HG03095 (cell line): ENCODE data around the gene C5orf63.
"Not testable (repeated sequence)": the region's sequence is repeated elsewhere in the genome, so short reads cannot be mapped to it uniquely, and the experiment has no call there.

ENCODE experiments used
- ATAC-seq: cut with Tn5 transposase; IDR thresholded peaks from one replicate; pipeline ENCODE4 v1.9.1; 2021; ENCODE audit warnings: moderate library complexity; ENCODE audit not compliant: unreplicated experiment

Gene C5orf63

DNA sequence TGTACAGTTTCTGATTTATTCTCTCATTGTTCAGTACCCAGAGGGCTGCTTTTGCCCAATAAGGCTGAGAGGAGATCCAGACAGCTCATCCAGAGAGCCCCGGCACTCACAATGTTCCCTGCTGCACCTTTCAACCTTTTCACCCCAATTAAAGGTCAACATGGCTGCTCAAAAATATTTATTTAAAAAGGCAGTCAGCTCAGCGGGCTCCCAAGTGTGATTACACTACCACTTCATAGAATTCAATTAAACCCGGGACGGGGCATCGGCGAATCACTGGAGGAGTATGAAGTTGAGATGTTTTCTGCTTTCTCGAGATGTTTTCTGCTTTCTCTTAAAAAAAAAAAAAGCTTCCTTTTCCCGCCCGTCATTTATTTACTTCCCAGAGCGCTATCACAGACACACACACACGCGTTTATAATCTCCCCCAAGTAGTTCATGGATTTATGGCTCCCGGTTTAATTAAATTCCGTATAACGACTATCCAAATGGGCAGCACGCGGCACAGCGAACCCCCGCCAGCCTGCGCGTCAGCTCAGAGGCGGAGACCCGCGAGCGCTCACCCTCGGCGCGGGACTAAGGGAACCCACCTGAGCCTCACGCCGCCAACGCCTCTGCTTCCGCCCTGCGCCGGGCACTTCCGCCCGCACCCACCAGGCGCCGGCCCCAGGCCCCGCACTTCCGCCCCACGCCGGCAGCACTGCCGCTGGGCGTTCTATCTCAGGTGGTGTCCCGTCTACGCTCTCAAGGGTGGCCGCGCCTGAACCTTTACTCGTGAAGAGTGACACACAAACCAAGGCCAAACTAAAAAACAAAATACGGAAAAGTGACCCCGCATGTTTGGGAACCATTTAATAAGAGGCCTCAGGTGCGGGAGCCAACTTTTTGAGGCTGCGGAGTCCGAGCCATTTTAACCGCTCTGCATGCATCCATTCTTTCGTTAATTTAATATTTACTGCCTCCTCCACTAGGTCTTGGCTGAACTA is at the start of gene C5orf63:
Gene C5orf63 (minus strand): TSS at position 642 of the 986 bp plus-strand sequence. CDS start 14,507 bp downstream, outside the sequence.
- ATAC-seq, result peak; percentile 98

DNA sequence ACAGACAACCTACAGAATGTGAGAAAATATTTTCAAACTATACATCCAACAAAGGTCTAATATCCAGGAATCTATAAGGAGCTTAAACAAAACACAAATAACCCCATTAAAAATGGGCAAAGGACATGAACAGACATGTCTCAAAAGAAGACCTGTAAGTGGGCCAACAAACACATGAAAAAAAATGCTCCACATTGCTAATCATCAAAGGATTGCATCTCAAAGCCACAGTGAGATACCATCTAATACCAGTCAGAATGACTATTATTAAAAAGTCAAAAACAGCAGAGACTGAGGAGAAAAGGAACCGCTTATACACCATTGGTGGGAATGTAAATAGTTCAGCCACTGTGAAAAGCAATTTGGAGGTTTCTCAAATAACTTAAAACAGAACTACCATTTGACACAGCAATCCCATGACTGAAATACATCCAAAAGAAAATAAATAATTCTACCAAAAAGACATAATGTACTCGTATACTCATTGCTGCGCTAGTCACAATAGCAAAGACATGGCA is 39.1 kb upstream of the C5orf63 start:
- no peak for ATAC-seq

DNA sequence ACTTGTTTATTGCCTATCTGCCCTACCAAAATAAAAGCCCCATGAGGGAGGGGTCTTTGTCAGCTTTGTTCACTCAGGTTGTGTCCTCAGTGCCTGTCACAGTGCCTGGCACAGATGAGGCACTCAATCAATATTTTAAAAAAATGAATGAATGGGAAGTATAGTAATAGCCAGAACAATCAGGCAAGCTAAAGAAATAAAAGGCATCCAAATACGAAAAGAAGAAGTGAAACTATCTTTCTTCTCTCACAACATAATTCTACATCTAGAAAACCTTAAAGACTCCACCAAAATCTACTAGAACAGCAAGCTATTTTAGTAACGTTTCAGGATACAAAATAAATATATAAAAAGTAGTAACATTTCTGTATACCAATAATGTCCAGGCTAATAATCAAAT is 37.8 kb upstream of the C5orf63 start:
- ATAC-seq, result peak; percentile 89

DNA sequence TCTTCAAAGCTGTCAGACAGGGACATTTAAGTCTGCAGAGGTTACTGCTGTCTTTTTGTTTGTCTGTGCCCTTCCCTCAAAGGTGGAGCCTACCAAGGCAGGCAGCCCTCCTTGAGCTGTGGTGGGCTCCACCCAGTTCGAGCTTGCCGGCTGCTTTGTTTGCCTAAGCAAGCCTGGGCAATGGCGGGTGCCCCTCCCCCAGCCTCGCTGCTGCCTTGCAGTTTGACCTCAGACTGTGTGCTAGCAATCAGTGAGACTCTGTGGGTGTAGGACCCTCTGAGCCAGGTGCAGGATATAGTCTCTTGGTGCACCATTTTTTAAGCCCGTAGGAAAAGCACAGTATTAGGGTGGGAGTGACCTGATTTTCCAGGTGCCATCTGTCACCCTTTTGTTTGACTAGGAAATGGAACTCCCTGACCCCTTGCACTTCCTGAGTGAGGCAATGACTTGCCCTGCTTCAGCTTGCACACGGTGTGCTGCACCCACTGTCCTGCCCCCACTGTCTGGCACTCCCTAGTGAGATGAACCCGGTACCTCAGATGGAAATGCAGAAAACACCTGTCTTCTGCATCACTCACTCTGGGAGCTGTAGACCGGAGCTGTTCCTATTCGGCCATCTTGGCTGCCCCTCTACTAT is 35.4 kb upstream of the C5orf63 start:
- ATAC-seq, result not testable (repeated sequence)

DNA sequence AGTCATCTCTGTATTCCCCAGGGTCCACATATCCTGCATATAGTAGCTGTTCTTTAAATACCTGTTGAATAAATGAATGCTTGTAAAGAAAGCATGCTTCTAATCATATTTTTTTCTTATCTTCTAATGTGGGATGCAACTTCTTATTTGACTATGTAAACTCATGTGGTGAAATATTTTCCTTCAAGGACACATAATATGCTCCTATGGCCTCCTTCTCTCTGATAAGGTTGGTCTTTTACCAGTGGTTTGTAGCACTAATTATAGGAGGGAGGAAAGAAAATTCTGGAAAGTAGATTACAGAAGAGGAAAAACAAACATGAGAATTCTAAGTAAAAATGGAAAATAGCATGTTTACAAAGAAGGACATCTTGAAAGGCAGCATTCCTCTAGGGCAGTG is 28.6 kb upstream of the C5orf63 start:
- no peak for ATAC-seq

DNA sequence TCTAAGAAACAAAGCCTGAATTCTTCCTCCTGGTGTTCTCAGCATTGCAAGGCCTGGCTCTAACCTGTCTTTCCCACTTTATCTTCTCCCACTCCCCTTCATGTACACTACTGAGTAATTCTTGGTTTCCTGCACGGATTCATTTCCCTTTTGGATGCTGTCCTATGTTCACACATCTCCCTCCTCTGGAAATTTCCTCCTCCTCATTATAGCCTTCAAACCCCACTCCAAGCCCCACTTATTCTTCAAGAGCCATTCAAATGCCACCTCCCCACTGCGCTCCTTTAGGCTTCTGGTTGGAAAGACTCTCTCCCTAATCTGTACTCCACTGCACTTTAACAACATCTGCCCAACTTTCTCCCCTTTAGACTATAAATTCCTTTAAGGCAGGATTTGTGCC is 28.2 kb upstream of the C5orf63 start:
- no peak for ATAC-seq

DNA sequence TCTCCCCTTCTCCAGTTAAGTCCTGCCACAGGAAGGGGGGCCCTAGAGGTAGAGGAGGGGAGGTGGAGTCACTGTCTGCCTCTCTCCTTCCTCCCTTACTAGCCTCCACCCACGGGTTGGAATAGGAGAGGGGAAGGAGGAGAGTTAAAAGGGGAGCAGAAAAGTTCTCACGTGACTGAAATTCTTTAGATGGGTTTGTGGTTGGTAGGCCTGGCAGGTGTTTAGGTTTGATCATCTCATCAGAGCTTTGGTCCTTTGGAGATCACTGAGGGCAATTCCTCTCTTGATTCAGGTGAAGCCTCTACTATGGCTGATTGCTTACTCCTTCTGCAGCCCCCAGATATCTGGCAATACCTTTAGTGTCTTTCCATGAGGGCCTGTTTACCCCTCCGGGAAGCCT is 24.9 kb upstream of the C5orf63 start:
- no peak for ATAC-seq

DNA sequence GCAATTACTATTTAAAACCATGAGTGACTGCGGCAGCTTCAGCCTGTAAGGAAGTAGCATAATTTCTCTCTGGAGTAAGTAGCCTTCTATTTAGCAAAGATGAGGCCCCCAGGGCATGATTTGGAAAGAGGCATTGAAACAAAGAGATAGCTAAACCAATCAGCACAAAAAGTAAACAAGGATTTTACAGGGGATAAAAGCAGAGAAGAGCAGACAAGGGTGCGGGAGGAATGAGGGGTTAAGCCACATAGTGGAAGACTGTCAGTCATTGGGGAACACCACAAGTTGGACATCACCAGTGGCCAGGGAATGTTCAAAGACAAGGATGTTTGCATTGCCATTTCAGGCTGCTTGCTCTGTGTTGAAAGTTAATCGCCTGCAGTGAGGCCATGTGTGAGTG is 24.0 kb upstream of the C5orf63 start:
- no peak for ATAC-seq

DNA sequence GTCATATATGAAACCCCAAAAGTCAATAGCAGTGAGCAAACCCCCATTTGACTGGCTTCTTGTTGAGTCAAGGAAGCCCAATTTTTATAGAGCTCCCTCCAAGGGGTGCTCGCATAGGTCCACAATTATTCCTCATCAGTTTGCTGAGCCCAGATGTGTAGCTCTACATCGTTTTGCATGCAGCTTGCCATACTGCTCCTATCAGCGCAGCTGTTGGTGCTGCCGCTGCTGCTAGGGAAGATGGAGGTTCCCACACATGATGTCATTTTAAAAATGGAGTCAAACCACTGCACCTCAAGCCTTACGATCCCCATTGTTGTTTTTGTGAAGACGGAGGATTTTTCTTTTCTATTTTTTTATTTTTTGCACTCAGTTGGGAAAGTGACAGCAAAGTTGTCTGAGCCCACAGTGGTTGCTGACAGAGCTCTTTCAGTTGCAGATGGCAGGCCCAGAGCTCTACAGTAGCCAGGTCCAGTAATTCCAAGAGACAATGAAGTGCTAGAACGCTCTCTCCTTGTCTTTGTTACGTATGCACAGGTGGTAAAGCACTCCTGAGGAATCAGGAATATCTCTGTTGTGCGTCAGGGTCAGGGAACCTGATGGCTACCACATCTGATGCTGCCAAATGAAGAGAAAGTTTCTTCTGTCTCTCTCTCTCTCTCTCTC is 23.2 kb upstream of the C5orf63 start:
- ATAC-seq, result no peak

DNA sequence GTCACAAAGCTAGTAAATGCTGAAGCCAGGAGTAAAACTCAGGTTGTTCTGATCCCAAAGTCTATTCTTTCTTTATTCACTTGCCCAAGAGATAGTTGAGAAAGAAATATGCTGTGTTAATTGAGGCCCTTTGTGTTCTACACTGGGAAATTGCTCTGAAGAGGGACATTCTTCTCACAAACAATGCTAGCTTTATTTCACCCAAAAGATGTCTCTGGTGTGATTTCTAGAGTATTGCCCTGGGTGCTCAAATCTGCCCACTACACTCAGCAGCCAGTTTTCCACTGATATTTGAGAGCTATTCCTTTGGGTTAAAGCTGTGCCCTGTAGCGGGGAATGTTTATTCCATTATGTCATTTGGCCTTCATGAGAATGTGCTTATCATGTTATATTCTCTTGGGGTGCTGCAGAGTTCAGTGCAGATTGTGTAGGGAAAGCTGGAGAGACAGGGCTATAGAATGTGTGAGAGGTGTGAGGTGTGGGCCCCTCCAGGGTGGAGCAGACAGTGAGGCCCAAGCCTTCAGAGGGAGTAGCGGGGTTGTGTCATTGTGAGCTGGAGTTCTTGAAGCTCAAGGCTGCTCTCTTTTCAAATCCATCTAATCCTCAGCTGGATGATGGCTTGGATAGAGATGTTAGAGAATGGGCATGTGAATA is 21.0 kb upstream of the C5orf63 start:
- no peak for ATAC-seq

DNA sequence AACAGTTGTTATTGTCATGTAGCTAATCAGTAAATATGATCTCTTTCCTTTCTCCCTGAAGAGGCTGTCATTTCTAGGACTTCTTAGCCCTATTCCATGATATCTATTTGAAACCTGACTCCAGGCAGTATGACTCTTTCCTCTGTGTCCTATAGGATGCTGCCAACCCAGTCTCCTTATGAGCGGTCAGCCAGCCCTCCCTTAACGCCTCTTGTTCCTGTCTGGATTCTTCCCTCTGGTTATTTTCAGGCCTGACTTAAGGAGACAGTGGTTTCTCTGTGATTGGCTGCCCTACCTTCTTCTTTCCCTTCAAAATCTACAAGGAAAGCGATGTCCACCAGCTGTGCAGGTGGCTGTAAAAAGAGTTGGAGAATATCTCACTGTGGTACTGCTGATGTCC is 19.4 kb upstream of the C5orf63 start:
- no peak for ATAC-seq

DNA sequence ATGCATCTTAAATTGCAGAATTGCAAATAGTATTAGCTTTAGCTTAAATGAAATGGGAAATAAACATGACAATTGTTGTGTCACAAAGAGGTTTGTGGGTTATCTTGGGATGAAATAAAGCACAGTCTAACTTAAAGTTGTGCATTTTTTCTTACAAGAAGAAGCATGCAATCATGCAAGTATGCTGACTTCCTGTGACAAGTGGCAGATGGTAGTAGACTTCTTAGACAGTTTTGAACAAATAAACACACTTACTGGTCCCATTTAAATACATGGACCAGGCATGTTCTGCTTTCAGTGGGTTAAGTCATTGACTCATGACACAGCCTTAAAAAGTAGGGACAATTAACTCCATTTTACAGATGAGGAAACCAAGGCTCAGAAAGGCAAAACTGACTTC is 15.9 kb upstream of the C5orf63 start:
- ATAC-seq, result no peak

DNA sequence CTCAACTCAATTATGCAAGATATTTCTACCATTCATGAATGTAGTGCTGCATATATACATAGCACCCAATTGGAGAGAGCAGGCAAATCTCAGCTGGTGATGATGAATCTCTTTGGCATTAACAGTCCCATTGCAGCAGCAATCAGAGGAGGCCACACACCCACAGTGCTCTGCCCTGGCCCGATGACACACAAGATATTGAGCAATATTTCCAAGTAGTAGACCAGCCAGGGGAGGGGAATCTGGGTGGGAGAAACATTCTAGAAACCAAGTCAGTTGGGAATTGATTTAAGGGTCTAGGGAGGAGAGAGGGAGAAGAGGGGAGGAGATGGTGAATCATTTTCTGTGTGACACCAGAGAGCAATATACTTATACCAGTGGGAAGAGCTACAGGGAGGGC is 14.9 kb upstream of the C5orf63 start:
- no peak for ATAC-seq

DNA sequence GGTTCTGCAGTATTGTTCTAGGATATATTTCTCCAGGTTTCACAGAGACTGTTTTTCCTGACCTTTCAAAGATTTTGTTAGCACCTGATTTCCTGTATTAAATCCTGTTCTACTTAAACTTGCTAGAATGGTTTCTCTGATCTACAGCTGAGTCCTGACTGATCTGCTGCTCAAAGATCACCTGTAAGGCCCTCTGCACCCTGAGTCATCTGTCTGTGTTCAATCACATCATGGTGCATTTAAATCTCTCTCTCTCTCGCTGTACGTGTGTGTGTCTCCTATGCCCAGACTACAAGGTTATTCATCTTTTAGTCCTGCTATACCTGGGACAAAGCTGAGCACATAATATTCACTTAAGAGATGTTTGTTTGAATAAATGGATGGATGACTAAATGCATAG is 13.3 kb upstream of the C5orf63 start:
- no peak for ATAC-seq

DNA sequence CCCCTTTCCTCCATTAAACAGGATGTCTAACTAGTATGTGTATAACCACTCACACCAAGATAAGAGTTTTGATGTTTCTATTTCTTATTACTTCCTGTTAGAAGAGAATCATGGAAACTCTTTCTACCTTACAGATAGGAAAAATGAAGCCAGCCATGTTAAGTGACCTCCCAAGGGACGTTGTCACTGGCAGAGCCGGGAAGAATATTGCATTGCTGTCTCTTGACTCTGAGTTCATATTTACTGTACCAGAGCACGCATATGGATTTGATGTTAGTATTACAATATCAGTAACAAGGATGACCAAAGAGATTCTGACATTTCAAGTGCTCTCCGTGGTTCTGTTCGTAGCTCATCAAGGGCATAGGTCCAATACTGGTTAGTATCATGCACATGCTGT is 12.5 kb upstream of the C5orf63 start:
- no peak for ATAC-seq

DNA sequence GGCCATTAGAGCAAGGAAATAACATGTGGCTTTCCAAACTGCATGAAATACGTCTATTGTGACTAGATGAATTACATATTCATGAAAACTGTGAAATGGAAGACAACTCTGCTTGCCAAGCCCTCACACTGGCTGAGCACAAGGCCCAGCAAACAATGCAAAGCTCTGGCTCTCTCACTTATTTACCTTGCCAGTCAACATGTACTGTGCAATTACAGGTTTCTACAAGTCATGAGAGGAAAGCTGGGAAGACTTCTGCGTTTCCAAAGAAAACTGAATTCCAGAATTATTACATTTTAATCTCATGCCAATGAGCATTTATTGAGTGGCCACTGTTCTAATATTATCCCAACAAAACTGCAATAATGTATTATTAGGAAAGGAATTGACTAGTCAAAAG is 12.1 kb upstream of the C5orf63 start:
- ATAC-seq, result no peak

DNA sequence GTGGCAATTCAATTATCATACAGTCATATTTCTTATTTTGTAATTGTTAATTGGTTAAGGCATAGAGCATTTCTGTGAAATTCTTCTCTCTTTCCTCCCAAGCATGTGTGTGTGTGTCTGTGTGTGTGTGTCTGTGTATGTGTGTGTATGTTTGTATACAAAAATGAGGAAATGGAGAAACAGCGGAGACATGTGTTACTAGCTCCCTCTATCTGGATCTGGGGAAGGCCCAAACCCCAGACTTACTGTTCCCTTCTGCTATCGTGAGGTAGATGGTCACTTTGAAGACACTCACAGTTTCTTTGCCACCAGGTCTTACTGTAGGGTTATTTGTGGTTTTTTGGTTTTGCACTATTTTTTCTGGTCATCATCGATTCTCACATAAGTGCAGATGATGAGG is 11.4 kb upstream of the C5orf63 start:
- no peak for ATAC-seq

DNA sequence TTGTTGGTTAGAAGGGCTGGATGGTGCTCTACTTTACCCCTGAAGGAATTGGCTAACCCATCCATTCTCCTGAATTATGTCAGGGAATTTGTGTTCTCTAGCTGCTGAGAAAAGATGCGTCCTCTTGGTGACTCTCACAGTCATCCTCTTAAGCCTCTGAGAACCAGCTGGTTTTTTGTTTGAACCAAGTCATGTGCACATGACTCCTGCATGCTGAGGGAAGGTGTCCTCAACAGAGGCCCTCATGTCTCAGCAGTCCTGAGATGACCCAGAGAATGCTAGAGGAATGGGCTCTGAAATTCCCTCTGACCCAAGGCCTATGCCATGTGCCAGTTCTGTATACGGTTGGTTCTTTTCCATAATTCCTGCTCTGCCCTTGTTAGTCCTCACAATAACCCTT is 10.4 kb upstream of the C5orf63 start:
- ATAC-seq, result no peak

DNA sequence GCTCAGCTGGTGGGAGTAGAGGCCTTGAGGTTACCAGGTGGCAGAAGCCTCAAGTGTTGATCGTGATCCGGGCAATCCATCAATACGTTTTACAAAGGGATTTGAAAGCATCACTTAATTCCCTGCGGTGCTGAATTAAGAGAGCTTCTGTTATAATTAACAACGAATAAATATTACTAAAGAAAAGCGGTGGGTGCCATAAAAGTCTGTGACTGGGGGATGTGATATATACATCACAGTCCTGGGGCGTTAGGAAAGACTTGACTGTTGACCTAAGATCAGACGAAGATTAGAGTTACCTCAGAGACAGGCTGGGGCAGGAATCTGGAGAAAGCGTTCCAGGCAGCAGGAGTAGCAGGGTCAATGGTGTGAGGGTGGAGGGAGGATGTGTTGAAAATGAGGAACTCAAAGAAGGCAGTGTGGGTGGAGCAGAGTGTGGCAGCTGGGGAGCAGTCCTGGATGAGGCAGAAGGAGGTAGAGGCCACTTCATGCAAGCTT is 6.7 kb upstream of the C5orf63 start:
- ATAC-seq, result no peak

DNA sequence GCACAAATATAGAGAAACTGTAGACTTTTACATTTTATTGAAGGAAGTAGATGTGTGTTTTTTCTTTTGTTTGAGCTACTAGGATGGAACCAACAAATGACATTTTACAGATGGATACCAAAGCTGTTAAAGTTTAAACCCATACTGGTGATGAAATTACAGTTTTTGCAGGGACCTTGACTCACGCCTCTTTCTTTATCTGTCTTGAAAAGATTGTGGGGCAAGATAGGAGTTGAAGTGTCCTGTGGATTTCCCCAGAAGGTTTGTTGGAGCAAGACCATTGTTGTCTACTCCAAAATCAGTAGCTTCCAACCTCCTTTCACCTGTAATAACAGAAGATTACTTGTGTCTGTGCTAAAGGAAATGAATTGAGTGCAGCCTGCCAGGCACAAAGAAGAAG is 4.1 kb upstream of the C5orf63 start:
- no peak for ATAC-seq
